Lower leg skin (tissue), 3 donors: ENCODE results near the gene GRAMD2B.

ENCODE experiments used
- CTCF ChIP-seq, 3 donors: fragments of 450-650 bp; IDR thresholded peaks; one replicate each; pipeline ENCODE4 v1.5.1; 2016; ENCODE audit warnings: antibody characterized with exemption in 3 of 3, mild to moderate bottlenecking in 3 of 3, moderate library complexity in 2 of 3
- POLR2A ChIP-seq, 2 donors: fragments of 450-650 bp; IDR thresholded peaks; one replicate each; pipeline ENCODE4 v1.6.1; 2016 to 2017; ENCODE audit warnings: antibody characterized with exemption in 2 of 2, mild to moderate bottlenecking in 1 of 2, moderate library complexity in 1 of 2

DNA sequence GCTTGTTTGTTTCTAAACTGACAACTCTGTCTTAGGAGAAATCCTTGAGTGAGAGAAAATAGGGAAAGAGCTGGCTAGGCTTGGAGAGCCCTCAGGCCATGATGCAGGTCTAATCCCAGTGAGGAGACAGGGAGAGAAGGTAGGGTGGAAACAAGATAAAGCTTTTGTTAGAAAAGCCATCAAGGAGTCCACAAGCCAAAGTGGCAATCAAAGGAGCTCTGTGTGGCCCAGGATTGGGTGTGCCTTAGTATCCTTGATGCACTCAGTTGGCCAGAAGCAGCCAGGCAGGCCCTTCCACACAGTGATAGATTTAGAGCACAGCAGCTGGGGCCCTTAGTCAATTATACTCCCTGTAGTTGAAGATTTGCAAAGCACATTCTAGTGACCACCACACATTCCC, 97.9 kb downstream of the GRAMD2B start:
- no peak for TF ChIP-seq CTCF (IDR thresholded peaks at IDR 0.05)
- no peak for TF ChIP-seq POLR2A (IDR thresholded peaks at IDR 0.05)
